Neural cell (in vitro differentiated cells): ENCODE data around the gene SIX2. TPM values are rescaled to one million over a fixed set of nuclear protein-coding genes. Genes with fewer than 3 reads are reported as not detected.
A peak's percentile ranks its signal among the peaks of the same experiment; 100 is the strongest.

Experiments used
- H2AFZ ChIP-seq: fragments of 200-600, 300-800 bp; sonication (generic), shearing (Covaris generic); 2 replicates; pipeline ENCODE4 v1.6.0; 2014; ENCODE audit warnings: low read depth, mild to moderate bottlenecking, antibody characterized with exemption, low read length, moderate library complexity
- H3F3A ChIP-seq: fragments of 200-600 bp; shearing (Covaris generic); 2 replicates; pipeline ENCODE4 v1.6.1; 2016; ENCODE audit warnings: mild to moderate bottlenecking, moderate library complexity, mixed read lengths, antibody characterized with exemption, low read length; ENCODE audit not compliant: insufficient read depth, poor library complexity, severe bottlenecking
- H3K27ac ChIP-seq: fragments of 200-600, 300-800 bp; sonication (generic), shearing (Covaris generic); 2 replicates; pipeline ENCODE4 v1.5.1; 2014; ENCODE audit warnings: mild to moderate bottlenecking, low read length, moderate library complexity
- H3K27me3 ChIP-seq: fragments of 300-800, 200-600 bp; sonication (generic), shearing (Covaris generic); 2 replicates; pipeline ENCODE4 v1.6.0; 2014; ENCODE audit warnings: mild to moderate bottlenecking, low read depth, low read length, moderate library complexity; ENCODE audit not compliant: insufficient read depth
- H3K36me3 ChIP-seq: fragments of 300-800, 200-600 bp; sonication (generic), shearing (Covaris generic); 2 replicates; pipeline ENCODE4 v1.5.1; 2014; ENCODE audit warnings: mild to moderate bottlenecking, antibody characterized with exemption, low read length, moderate library complexity; ENCODE audit not compliant: insufficient read depth
- H3K4me2 ChIP-seq: fragments of 300-800, 200-600 bp; sonication (generic), shearing (Covaris generic); 2 replicates; pipeline ENCODE4 v1.6.0; 2014; ENCODE audit warnings: mild to moderate bottlenecking, low read length
- H3K4me3 ChIP-seq: fragments of 300-800, 200-600 bp; sonication (generic), shearing (Covaris generic); 2 replicates; pipeline ENCODE4 v1.5.1; 2014; ENCODE audit warnings: mild to moderate bottlenecking, low read length, moderate library complexity
- H3K79me2 ChIP-seq: fragments of 200-600 bp; shearing (Covaris generic); replicated peaks from 2 replicates; pipeline ENCODE4 v1.6.0; 2014; ENCODE audit warnings: mild to moderate bottlenecking, low read length, moderate library complexity; ENCODE audit not compliant: insufficient read depth
- H3K9ac ChIP-seq: fragments of 300-800, 200-600 bp; sonication (generic), shearing (Covaris generic); 2 replicates; pipeline ENCODE4 v1.6.1; 2016; ENCODE audit warnings: mild to moderate bottlenecking, low read length, mixed read lengths
- H3K9me2 ChIP-seq: fragments of 200-600 bp; shearing (Covaris generic); 2 replicates; pipeline ENCODE4 v1.6.1; 2016; ENCODE audit warnings: mild to moderate bottlenecking, low read length, mixed read lengths; ENCODE audit not compliant: insufficient read depth
- H3K9me3 ChIP-seq: fragments of 200-600, 300-800 bp; sonication (generic), shearing (Covaris generic); 2 replicates; pipeline ENCODE4 v1.6.1; 2016; ENCODE audit warnings: mild to moderate bottlenecking, mixed run types, low read length, moderate library complexity, mixed read lengths
- H4K20me1 ChIP-seq: fragments of 200-600 bp; shearing (Covaris generic); 2 replicates; pipeline ENCODE4 v1.6.1; 2016; ENCODE audit warnings: mild to moderate bottlenecking, mixed run types; ENCODE audit not compliant: insufficient read depth
- EP300 ChIP-seq: fragments of 450-650 bp; conservative IDR thresholded peaks from 2 replicates; pipeline ENCODE4 v1.6.1; 2014; ENCODE audit warnings: antibody characterized with exemption, mild to moderate bottlenecking, moderate library complexity; ENCODE audit not compliant: poor library complexity, severe bottlenecking
- EZH2 ChIP-seq: fragments of 200-600, 300-800 bp; shearing (Covaris generic), sonication (generic); IDR thresholded peaks from 2 replicates; pipeline ENCODE4 v1.6.1; 2014; ENCODE audit warnings: antibody characterized with exemption, low read length, borderline replicate concordance, mild to moderate bottlenecking; ENCODE audit not compliant: insufficient read depth, poor library complexity, severe bottlenecking
- MXI1 ChIP-seq: fragments of 450-650 bp; conservative IDR thresholded peaks from 2 replicates; pipeline ENCODE4 v1.6.1; 2014; ENCODE audit warnings: antibody characterized with exemption, mild to moderate bottlenecking; ENCODE audit not compliant: poor library complexity, severe bottlenecking
- POLR2AphosphoS5 ChIP-seq: IDR thresholded peaks from 2 replicates; pipeline ENCODE4 v1.6.1; 2012
- RAD21 ChIP-seq: fragments of 450-650 bp; conservative IDR thresholded peaks from 2 replicates; pipeline ENCODE4 v1.6.1; 2014; ENCODE audit warnings: antibody characterized with exemption, mild to moderate bottlenecking, moderate library complexity
- SMC3 ChIP-seq: fragments of 450-650 bp; conservative IDR thresholded peaks from 2 replicates; pipeline ENCODE4 v1.6.1; 2014; ENCODE audit warnings: antibody characterized with exemption, mild to moderate bottlenecking, moderate library complexity; ENCODE audit not compliant: poor library complexity
- TAF1 ChIP-seq: IDR thresholded peaks from 2 replicates; pipeline ENCODE4 v1.6.1; 2012; ENCODE audit warnings: low read depth
- polyA plus RNA-seq: library from polyadenylated mRNA; depleted of rRNA; stranded (reverse); fragments of >200 nt; gene quantifications from 2 replicates; pipeline ENCODE4 v1.2.3, GENCODE V29; 2014
- TF ChIP-seq, protein P1 (sequence below): fragments of 450-650 bp; IDR thresholded peaks from 2 replicates; pipeline ENCODE4 v1.5.1; 2014; ENCODE audit warnings: antibody characterized with exemption, mild to moderate bottlenecking, moderate library complexity; ENCODE audit not compliant: poor library complexity, severe bottlenecking
- TF ChIP-seq, protein P2 (sequence below): IDR thresholded peaks from 2 replicates; pipeline ENCODE4 v1.6.1; 2012; ENCODE audit warnings: borderline replicate concordance

SIX2 gene
- polyA plus RNA-seq, 1 donor from 2014 or later = 0.16 TPM

DNA sequence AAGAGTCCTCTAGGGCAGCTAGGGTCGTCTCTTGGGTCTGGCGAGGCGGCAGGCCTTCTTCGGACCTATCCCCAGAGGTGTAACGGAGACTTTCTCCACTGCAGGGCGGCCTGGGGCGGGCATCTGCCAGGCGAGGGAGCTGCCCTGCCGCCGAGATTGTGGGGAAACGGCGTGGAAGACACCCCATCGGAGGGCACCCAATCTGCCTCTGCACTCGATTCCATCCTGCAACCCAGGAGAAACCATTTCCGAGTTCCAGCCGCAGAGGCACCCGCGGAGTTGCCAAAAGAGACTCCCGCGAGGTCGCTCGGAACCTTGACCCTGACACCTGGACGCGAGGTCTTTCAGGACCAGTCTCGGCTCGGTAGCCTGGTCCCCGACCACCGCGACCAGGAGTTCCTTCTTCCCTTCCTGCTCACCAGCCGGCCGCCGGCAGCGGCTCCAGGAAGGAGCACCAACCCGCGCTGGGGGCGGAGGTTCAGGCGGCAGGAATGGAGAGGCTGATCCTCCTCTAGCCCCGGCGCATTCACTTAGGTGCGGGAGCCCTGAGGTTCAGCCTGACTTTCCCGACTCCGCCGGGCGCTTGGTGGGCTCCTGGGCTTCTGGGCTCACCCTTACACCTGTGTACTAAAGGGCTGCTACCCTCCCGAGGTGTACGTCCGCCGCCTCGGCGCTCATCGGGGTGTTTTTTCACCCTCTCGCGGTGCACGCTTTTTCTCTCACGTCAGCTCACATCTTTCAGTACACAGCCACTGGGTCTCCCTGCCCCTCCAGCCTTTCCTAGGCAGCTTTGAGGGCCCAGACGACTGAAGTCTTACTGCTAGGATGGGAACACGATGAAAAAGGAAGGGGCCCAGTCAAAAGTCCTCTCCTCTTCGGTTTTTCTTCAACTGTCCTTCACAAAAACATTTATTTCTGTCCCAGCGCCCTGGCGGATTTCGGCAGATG is 8.1 kb downstream of the SIX2 start:
- H3K27ac ChIP-seq = no peak overlapping the region
- no peaks in the 10 kb centered on the region for H4K20me1 ChIP-seq
- no peak overlapping the region for H2AFZ ChIP-seq
- no peaks in the 10 kb centered on the region for H3K79me2 ChIP-seq
- H3K4me3 ChIP-seq = peak overlapping the region; percentile 58
- peaks cover 84% of the 10 kb centered on the region for H3K27me3 ChIP-seq
- no peaks in the 10 kb centered on the region for H3K36me3 ChIP-seq
- no peaks in the 10 kb centered on the region for H3K9me3 ChIP-seq
- H3F3A ChIP-seq = no peaks in the 10 kb centered on the region
- TF ChIP-seq SMC3 (no peak), EZH2 (peak; percentile 35), POLR2AphosphoS5 (no peak)
- H3K4me2 ChIP-seq = no peak overlapping the region
- H3K9me2 ChIP-seq = no peaks in the 10 kb centered on the region
- H3K9ac ChIP-seq = no peak overlapping the region

DNA sequence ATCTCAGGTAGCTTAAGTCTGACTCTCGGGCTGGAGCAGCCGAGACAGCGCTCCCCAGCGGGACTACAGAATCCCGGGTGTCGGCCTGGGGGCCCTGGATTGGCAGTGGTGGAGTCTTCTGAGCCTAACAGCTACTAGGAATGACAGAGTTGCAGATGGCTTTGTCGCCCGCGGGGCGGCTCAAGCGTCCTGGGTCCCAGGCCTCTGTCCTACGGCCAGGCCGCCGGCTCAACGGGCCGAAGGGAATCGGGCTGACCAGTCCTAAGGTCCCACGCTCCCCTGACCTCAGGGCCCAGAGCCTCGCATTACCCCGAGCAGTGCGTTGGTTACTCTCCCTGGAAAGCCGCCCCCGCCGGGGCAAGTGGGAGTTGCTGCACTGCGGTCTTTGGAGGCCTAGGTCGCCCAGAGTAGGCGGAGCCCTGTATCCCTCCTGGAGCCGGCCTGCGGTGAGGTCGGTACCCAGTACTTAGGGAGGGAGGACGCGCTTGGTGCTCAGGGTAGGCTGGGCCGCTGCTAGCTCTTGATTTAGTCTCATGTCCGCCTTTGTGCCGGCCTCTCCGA is 8.8 kb downstream of the SIX2 start:
- no peaks in the 10 kb centered on the region for H4K20me1 ChIP-seq
- TF ChIP-seq SMC3 (no peak), MXI1 (no peak), EP300 (no peak), RAD21 (no peak), EZH2 (no peak), POLR2AphosphoS5 (no peak), TAF1 (no peak)
- TF ChIP-seq, protein P1, sequence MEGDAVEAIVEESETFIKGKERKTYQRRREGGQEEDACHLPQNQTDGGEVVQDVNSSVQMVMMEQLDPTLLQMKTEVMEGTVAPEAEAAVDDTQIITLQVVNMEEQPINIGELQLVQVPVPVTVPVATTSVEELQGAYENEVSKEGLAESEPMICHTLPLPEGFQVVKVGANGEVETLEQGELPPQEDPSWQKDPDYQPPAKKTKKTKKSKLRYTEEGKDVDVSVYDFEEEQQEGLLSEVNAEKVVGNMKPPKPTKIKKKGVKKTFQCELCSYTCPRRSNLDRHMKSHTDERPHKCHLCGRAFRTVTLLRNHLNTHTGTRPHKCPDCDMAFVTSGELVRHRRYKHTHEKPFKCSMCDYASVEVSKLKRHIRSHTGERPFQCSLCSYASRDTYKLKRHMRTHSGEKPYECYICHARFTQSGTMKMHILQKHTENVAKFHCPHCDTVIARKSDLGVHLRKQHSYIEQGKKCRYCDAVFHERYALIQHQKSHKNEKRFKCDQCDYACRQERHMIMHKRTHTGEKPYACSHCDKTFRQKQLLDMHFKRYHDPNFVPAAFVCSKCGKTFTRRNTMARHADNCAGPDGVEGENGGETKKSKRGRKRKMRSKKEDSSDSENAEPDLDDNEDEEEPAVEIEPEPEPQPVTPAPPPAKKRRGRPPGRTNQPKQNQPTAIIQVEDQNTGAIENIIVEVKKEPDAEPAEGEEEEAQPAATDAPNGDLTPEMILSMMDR = no peak
- TF ChIP-seq, protein P2, sequence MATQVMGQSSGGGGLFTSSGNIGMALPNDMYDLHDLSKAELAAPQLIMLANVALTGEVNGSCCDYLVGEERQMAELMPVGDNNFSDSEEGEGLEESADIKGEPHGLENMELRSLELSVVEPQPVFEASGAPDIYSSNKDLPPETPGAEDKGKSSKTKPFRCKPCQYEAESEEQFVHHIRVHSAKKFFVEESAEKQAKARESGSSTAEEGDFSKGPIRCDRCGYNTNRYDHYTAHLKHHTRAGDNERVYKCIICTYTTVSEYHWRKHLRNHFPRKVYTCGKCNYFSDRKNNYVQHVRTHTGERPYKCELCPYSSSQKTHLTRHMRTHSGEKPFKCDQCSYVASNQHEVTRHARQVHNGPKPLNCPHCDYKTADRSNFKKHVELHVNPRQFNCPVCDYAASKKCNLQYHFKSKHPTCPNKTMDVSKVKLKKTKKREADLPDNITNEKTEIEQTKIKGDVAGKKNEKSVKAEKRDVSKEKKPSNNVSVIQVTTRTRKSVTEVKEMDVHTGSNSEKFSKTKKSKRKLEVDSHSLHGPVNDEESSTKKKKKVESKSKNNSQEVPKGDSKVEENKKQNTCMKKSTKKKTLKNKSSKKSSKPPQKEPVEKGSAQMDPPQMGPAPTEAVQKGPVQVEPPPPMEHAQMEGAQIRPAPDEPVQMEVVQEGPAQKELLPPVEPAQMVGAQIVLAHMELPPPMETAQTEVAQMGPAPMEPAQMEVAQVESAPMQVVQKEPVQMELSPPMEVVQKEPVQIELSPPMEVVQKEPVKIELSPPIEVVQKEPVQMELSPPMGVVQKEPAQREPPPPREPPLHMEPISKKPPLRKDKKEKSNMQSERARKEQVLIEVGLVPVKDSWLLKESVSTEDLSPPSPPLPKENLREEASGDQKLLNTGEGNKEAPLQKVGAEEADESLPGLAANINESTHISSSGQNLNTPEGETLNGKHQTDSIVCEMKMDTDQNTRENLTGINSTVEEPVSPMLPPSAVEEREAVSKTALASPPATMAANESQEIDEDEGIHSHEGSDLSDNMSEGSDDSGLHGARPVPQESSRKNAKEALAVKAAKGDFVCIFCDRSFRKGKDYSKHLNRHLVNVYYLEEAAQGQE = no peak
- H3K9me2 ChIP-seq = no peaks in the 10 kb centered on the region
- H3K4me3 ChIP-seq = no peak overlapping the region
- H3F3A ChIP-seq = no peaks in the 10 kb centered on the region
- no peak overlapping the region for H2AFZ ChIP-seq
- no peak overlapping the region for H3K9ac ChIP-seq
- no peak overlapping the region for H3K4me2 ChIP-seq
- H3K9me3 ChIP-seq = no peaks in the 10 kb centered on the region
- no peaks in the 10 kb centered on the region for H3K36me3 ChIP-seq
- peaks cover 76% of the 10 kb centered on the region for H3K27me3 ChIP-seq
- H3K79me2 ChIP-seq = no peaks in the 10 kb centered on the region
- no peak overlapping the region for H3K27ac ChIP-seq
